Measurements from ENCODE around the gene CENPM.

GRCh38 chr22:41989246-41989645, 42.3 kb upstream of the CENPM start:
- no peak for TF ChIP-seq CTCF (IDR thresholded peaks at IDR 0.05)
- no peak for TF ChIP-seq POLR2A (IDR thresholded peaks at IDR 0.05)

All from uterus (tissue), 2 donors.